ENCODE data around the gene APC.

DNA sequence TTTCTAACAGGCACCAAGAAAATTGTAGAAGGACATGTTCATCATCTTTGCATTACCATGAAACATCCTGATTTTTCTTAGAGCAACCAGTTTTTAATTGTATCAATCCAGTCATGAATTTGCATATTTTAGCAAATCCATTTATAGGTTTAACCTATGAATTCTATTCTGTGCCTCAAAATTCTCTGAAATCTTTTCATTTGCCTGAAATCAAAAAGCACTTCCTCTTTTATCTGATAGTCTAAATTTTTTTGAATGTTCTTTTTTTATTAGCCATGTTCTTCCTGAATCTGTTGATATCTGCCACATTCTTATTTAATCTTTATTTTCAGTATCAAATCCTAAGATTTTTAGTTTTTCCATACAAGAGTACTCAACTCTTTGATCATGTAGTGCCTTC is 86.5 kb downstream of the APC start:
- TF ChIP-seq TCF7L2 (IDR thresholded peaks at IDR 0.05; ENCODE audit: low read depth, low read length) (no peak), POLR2AphosphoS5 (IDR thresholded peaks at IDR 0.05; ENCODE audit: low read depth, low read length) (no peak)
